ENCODE measurements around the gene PNP.

DNA sequence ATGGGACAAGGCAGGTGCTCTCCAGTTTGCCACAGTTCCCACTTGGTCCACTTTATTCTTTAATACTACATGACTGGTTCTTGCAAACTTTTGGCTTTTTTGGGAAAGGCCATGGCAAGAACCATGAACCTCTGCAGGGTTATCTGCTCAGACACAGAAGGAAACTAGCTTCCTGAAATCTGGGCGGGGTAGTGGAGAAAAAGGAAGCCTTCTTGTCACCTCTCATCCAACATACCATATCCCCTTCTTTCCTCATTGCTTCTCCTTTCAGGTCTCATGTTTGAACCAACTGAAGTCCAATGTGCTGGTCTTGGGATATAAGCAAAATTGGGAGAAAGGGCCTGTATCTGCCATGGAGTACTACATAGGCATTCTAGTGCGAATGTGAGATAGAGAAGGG is 27.7 kb upstream of the PNP start:
- TF ChIP-seq, protein P1, sequence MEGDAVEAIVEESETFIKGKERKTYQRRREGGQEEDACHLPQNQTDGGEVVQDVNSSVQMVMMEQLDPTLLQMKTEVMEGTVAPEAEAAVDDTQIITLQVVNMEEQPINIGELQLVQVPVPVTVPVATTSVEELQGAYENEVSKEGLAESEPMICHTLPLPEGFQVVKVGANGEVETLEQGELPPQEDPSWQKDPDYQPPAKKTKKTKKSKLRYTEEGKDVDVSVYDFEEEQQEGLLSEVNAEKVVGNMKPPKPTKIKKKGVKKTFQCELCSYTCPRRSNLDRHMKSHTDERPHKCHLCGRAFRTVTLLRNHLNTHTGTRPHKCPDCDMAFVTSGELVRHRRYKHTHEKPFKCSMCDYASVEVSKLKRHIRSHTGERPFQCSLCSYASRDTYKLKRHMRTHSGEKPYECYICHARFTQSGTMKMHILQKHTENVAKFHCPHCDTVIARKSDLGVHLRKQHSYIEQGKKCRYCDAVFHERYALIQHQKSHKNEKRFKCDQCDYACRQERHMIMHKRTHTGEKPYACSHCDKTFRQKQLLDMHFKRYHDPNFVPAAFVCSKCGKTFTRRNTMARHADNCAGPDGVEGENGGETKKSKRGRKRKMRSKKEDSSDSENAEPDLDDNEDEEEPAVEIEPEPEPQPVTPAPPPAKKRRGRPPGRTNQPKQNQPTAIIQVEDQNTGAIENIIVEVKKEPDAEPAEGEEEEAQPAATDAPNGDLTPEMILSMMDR (IDR thresholded peaks at IDR 0.05), result no peak
- TF ChIP-seq EP300 (IDR thresholded peaks at IDR 0.05), result no peak
- no peak for TF ChIP-seq POLR2A (IDR thresholded peaks at IDR 0.05)

All from upper lobe of left lung (tissue), 4 donors.